B cell (primary cell): ENCODE measurements around the gene DEF6. TPM values are rescaled to one million over a fixed set of nuclear protein-coding genes. Genes with fewer than 3 reads are reported as not detected.
A peak's percentile ranks its signal among the peaks of the same experiment; 100 is the strongest.

ENCODE experiments used
- ATAC-seq: fragments of 200-7000 bp; cut with Tn5 transposase; one replicate; pipeline ENCODE4 v1.10.0; 2021; ENCODE audit warnings: low read depth, mild to moderate bottlenecking, moderate number of reproducible peaks, moderate library complexity
- CTCF ChIA-PET: fragments of 350-600 bp; sonication (Branson Sonifier 250); formaldehyde crosslinking; loops from one replicate; lab custom pipeline; 2021; ENCODE audit warnings: antibody characterized with exemption, inconsistent platforms; lab: Charles Lee
- POLR2A ChIA-PET: fragments of 350-600 bp; sonication (Branson Sonifier 250); formaldehyde crosslinking; loops from one replicate; lab custom pipeline; 2021; ENCODE audit warnings: antibody characterized with exemption; lab: Charles Lee
- DNase-seq: peaks from one replicate; pipeline ENCODE4 v3.0.0; 2013
- H2AFZ ChIP-seq: 2 replicates; pipeline ENCODE4 v1.6.1; 2012; ENCODE audit warnings: mild to moderate bottlenecking, low read depth, low read length; ENCODE audit not compliant: insufficient read depth, poor library complexity, severe bottlenecking
- H3K27ac ChIP-seq, 2 donors: 1 replicate in 1 of 2; 2 replicates in 1 of 2; pipeline ENCODE4 v1.5.1; 2012 to 2013; ENCODE audit warnings: low read length in 2 of 2, mild to moderate bottlenecking in 2 of 2, moderate library complexity in 1 of 2
- H3K27me3 ChIP-seq, 4 experiments: fragments of 200-600 bp in 1 of 4; sonication (generic) in 1 of 4; replicated peaks in 1 of 4; 1 replicate in 2 of 4; 2 replicates in 2 of 4; pipeline versions ENCODE4 v1.6.1 to v1.7.0; 2013 to 2016; ENCODE audit warnings: low read length in 3 of 4, mild to moderate bottlenecking in 2 of 4, mixed read lengths in 1 of 4, moderate library complexity in 1 of 4; ENCODE audit not compliant: insufficient read depth in 4 of 4, control insufficient read depth in 3 of 4; ENCODE audit errors: control extremely low read depth in 1 of 4
- H3K36me3 ChIP-seq, 2 experiments: replicated peaks in 1 of 2; 1 replicate in 1 of 2; 2 replicates in 1 of 2; pipeline versions ENCODE4 v1.6.1 to v1.7.1; 2013; ENCODE audit warnings: low read length in 1 of 2; ENCODE audit not compliant: insufficient read depth in 2 of 2, control insufficient read depth in 1 of 2; ENCODE audit errors: control extremely low read depth in 1 of 2, extremely low read depth in 1 of 2
- H3K4me1 ChIP-seq, 2 donors: fragments of 200-600 bp in 1 of 2; sonication (generic) in 1 of 2; 1 replicate in 1 of 2; 2 replicates in 1 of 2; pipeline versions ENCODE4 v1.5.1 to v1.6.1; 2013 to 2017; ENCODE audit warnings: low read length in 2 of 2; ENCODE audit not compliant: control insufficient read depth in 2 of 2, insufficient read depth in 2 of 2
- H3K4me2 ChIP-seq: replicated peaks from 2 replicates; pipeline ENCODE3; 2012; ENCODE audit warnings: mild to moderate bottlenecking, low read depth, low read length; ENCODE audit not compliant: poor library complexity, severe bottlenecking
- H3K4me3 ChIP-seq, 5 experiments: fragments of 200-600 bp in 1 of 5; sonication (generic) in 1 of 5; 1 replicate in 3 of 5; 2 replicates in 2 of 5; pipeline versions ENCODE4 v1.5.1 to v1.7.0; 2011 to 2016; ENCODE audit warnings: low read length in 4 of 5, mild to moderate bottlenecking in 4 of 5, low read depth in 2 of 5, control low read depth in 1 of 5, moderate library complexity in 1 of 5; ENCODE audit not compliant: insufficient read depth in 1 of 5; ENCODE audit errors: control extremely low read depth in 1 of 5, extremely low read depth in 1 of 5
- H3K79me2 ChIP-seq: fragments of 200-600 bp; sonication (generic); one replicate; pipeline ENCODE4 v1.6.0; 2016; ENCODE audit warnings: low read length; ENCODE audit not compliant: control insufficient read depth, insufficient read depth
- H3K9ac ChIP-seq: fragments of 200-600 bp; sonication (generic); 2 replicates; pipeline ENCODE4 v1.6.1; 2017; ENCODE audit warnings: mild to moderate bottlenecking, low read length, moderate library complexity
- H3K9me3 ChIP-seq, 3 donors: one replicate each; pipeline versions ENCODE4 v1.6.1 to v1.7.1; 2013; ENCODE audit warnings: low read length in 2 of 3; ENCODE audit not compliant: control insufficient read depth in 2 of 3, insufficient read depth in 1 of 3; ENCODE audit errors: control extremely low read depth in 1 of 3
- H4K20me1 ChIP-seq: 2 replicates; pipeline ENCODE4 v1.6.0; 2012; ENCODE audit warnings: mild to moderate bottlenecking, low read length; ENCODE audit not compliant: insufficient read depth, control insufficient read depth, poor library complexity, severe bottlenecking
- H3K27ac Mint-ChIP-seq: one replicate; pipeline ENCODE4 v1.8.0; 2021; ENCODE audit warnings: mixed read lengths
- H3K27me3 Mint-ChIP-seq: one replicate; pipeline ENCODE4 v1.8.0; 2021; ENCODE audit warnings: mixed read lengths
- H3K4me1 Mint-ChIP-seq: one replicate; pipeline ENCODE4 v1.8.0; 2021; ENCODE audit warnings: mixed read lengths
- H3K4me3 Mint-ChIP-seq: one replicate; pipeline ENCODE4 v1.8.0; 2021; ENCODE audit warnings: mixed read lengths
- H3K9me3 Mint-ChIP-seq: one replicate; pipeline ENCODE4 v1.8.0; 2022; ENCODE audit warnings: mixed read lengths; ENCODE audit not compliant: insufficient read depth
- CTCF ChIP-seq: fragments of 200-600 bp; IDR thresholded peaks from one replicate; pipeline ENCODE4 v1.8.0; 2022; ENCODE audit warnings: antibody characterized with exemption, mild to moderate bottlenecking
- EZH2 ChIP-seq: IDR thresholded peaks from 2 replicates; pipeline ENCODE4 v1.6.1; 2012; ENCODE audit warnings: borderline replicate concordance, low read depth, mild to moderate bottlenecking, moderate library complexity, low read length; ENCODE audit not compliant: insufficient read depth, poor library complexity, severe bottlenecking
- WGBS: methylation state at CpG from one replicate; pipeline ENCODE4 v1.1.5; 2013; ENCODE audit warnings: missing lambda C conversion rate; ENCODE audit not compliant: insufficient coverage; 5-methylcytosine and 5-hydroxymethylcytosine counted together
- intact Hi-C: fragments of 100-400 bp; cut with micrococcal nuclease; formaldehyde crosslinking; loops from one replicate; pipeline ENCODE4 v1.10.0; 2022
- polyA plus RNA-seq: library from polyadenylated mRNA; depleted of rRNA; stranded (reverse); fragments of >200 nt; gene quantifications from 2 replicates; pipeline ENCODE4 v1.2.3, GENCODE V29; 2012
- total RNA-seq, 2 donors: library from RNA; stranded (reverse); fragments of 120-200 nt in 1 of 2; gene quantifications; 1 replicate in 1 of 2; 2 replicates in 1 of 2; pipeline versions ENCODE4 v1.2.3 to v1.2.4, GENCODE V29; 2013 to 2022

Gene DEF6
- total and polyA plus RNA-seq, 2 donors (not counting 1 experiment from before 2014, with no cell fraction given): 105 to 159 TPM

GRCh38 chr6:35302604-35303241 lies 5.1 kb downstream of the DEF6 start:
- peaks cover 98% of the 10 kb centered on the region for H3K79me2 ChIP-seq
- POLR2A ChIA-PET: interaction anchor here (0.5 to 1.3 kb wide), 6 partner anchors 9 to 621 kb away, joined by 4 to 7 read pairs (median 5); partner anchors contain the start of gene RPL10A
- no peaks in the 10 kb centered on the region for H3K27me3 Mint-ChIP-seq

More at GRCh38 chr6:35302604-35303241, 5.1 kb downstream of the DEF6 start:
- Histone ChIP-seq H3K9ac (peak overlapping the region; percentile 77), H3K9me3 (no peaks in the 10 kb centered on the region), H3K27ac (peak overlapping the region; percentile 86 to 98), H3K4me2 (peak overlapping the region; percentile 85), H2AFZ (peak overlapping the region; percentile 59), H3K27me3 (no peaks in the 10 kb centered on the region), H3K4me1 (peaks cover 60 to 77% of the 10 kb centered on the region in 2 donors), H4K20me1 (no peaks in the 10 kb centered on the region), H3K36me3 (peaks cover 0 to 15% of the 10 kb centered on the region in 2 experiments), H3K4me3 (peak overlapping the region; percentile 14 to 72 (median 49))
- TF ChIP-seq EZH2 (no peak), CTCF (no peak)
- WGBS: 0% methylated on average over 5 of the region's 6 CpGs
- ATAC-seq (peak; percentile 85), DNase-seq (peak; percentile 81)
- peaks cover 70% of the 10 kb centered on the region for H3K4me1 Mint-ChIP-seq
- H3K4me3 Mint-ChIP-seq: peak overlapping the region; percentile 86
- CTCF ChIA-PET: interaction anchor here (0.5 to 2.2 kb wide), 13 partner anchors 8 to 1110 kb away, joined by 3 to 19 read pairs (median 4); partner anchors contain the start of genes ARMC12, FANCE and RPL10A
- peak overlapping the region; percentile 97 for H3K27ac Mint-ChIP-seq
- no peaks in the 10 kb centered on the region for H3K9me3 Mint-ChIP-seq
- intact Hi-C loops: loop anchor here (1.0 to 2.0 kb wide), 2 partner anchors 9 to 44 kb away; partner anchors contain the start of gene ZNF76
